Neural cell (in vitro differentiated cells): ENCODE measurements around the gene CCNL2.

Source experiments
- CTCF ChIP-seq: fragments of 450-650 bp; IDR thresholded peaks from 2 replicates; pipeline ENCODE4 v1.5.1; 2014; ENCODE audit warnings: antibody characterized with exemption, mild to moderate bottlenecking, moderate library complexity; ENCODE audit not compliant: poor library complexity, severe bottlenecking
- EP300 ChIP-seq: fragments of 450-650 bp; conservative IDR thresholded peaks from 2 replicates; pipeline ENCODE4 v1.6.1; 2014; ENCODE audit warnings: antibody characterized with exemption, mild to moderate bottlenecking, moderate library complexity; ENCODE audit not compliant: poor library complexity, severe bottlenecking
- POLR2AphosphoS5 ChIP-seq: IDR thresholded peaks from 2 replicates; pipeline ENCODE4 v1.6.1; 2012
- RAD21 ChIP-seq: fragments of 450-650 bp; conservative IDR thresholded peaks from 2 replicates; pipeline ENCODE4 v1.6.1; 2014; ENCODE audit warnings: antibody characterized with exemption, mild to moderate bottlenecking, moderate library complexity
- REST ChIP-seq: IDR thresholded peaks from 2 replicates; pipeline ENCODE4 v1.6.1; 2012; ENCODE audit warnings: borderline replicate concordance
- TAF1 ChIP-seq: IDR thresholded peaks from 2 replicates; pipeline ENCODE4 v1.6.1; 2012; ENCODE audit warnings: low read depth

GRCh38 chr1:1376551-1377226, 22.4 kb downstream of the CCNL2 start:
- no peak for TF ChIP-seq CTCF
- TF ChIP-seq TAF1: no peak
- no peak for TF ChIP-seq EP300
- TF ChIP-seq RAD21: no peak
- no peak for TF ChIP-seq POLR2AphosphoS5
- no peak for TF ChIP-seq REST
